ENCODE data around the gene MARS1.
A peak's percentile ranks its signal among the peaks of the same experiment; 100 is the strongest.
"Not testable (repeated sequence)": the region's sequence is repeated elsewhere in the genome, so short reads cannot be mapped to it uniquely, and the experiment has no call there.

Gene MARS1

DNA sequence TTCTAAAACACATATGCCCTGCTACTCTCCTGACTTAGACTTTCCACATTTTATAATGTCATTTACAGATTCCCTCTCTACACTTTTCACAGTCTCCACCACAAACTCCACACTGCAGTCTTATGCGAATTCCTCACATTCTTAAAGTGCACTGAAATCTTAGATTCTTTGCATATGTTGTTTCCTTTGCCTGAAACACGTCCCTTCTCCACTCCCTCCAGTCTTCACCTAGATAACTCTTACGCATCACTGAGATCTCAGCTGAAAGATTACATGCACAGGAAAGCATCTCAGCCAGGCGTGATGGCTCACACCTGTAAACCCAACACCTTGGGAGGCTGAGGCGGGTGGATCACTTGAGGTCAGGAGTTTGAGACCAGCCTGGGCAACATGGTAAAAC, 4.4 kb upstream of the MARS1 start:
- no peak overlapping the region for H3K4me3 ChIP-seq (ENCODE audit: low read depth, low read length)
- H3K9me3 ChIP-seq (ENCODE audit: control insufficient read depth, insufficient read depth, low read length): no peaks in the 10 kb centered on the region
- H3K9ac ChIP-seq (ENCODE audit: low read depth, low read length): no peak overlapping the region
- peaks cover 12% of the 10 kb centered on the region for H3K4me1 ChIP-seq (ENCODE audit: control insufficient read depth, insufficient read depth, low read length)
- H3K27me3 ChIP-seq (ENCODE audit: control insufficient read depth, insufficient read depth, low read length): no peaks in the 10 kb centered on the region
- no peak overlapping the region for H3K27ac ChIP-seq (ENCODE audit: low read depth, low read length)
- H3K36me3 ChIP-seq (ENCODE audit: control insufficient read depth, insufficient read depth, low read length): no peaks in the 10 kb centered on the region

DNA sequence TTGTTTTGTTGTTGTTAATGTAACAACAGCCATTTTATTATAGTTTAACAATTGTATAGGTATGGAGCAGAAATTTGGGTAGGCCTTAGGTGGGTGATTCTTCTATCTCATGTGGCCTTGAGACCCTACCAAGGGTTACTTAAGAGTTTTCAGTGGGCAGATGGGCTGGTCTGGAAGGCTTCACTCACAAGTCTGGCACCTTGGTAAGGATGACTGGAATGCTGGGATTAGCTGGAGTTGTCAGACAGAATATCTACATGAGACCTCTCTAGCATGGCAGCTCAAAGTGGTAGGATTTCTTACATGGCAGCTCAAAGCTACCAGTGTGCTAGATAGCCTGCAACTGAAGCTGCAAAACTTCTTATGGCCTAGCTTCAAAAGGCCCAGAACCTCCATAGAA, 2.2 kb upstream of the MARS1 start:
- H3K27me3 ChIP-seq (ENCODE audit: control insufficient read depth, insufficient read depth, low read length): no peaks in the 10 kb centered on the region
- no peaks in the 10 kb centered on the region for H3K9me3 ChIP-seq (ENCODE audit: control insufficient read depth, insufficient read depth, low read length)
- peaks cover 17% of the 10 kb centered on the region for H3K4me1 ChIP-seq (ENCODE audit: control insufficient read depth, insufficient read depth, low read length)
- no peak overlapping the region for H3K27ac ChIP-seq (ENCODE audit: low read depth, low read length)
- peaks cover 20% of the 10 kb centered on the region for H3K36me3 ChIP-seq (ENCODE audit: control insufficient read depth, insufficient read depth, low read length)
- no peak overlapping the region for H3K9ac ChIP-seq (ENCODE audit: low read depth, low read length)
- no peak overlapping the region for H3K4me3 ChIP-seq (ENCODE audit: low read depth, low read length)

DNA sequence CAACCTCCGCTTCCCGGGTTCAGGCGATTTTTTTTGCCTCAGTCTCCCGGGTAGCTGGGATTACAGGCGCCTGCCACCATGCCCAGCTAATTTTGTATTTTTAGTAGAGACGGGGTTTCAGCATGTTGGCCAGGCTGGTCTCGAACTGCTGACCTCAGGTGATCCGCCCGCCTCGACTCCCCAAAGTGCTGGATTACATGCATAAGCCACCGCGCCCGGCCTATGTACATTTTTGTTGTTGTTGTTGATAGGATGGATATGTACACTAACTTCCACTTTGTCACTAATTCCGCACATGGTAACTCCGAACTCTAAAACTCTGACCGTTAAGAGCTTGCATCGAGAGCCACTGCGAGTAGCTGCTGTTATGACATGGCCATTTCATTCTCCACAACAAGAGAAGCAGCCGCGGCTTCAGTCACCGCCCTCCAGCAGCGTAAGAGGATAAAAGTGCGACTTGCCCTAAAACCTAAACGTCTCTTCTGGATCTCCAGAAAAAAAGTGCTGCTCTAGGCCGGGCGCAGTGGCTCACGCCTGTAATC, 742 bp upstream of the MARS1 start:
- H3K36me3 ChIP-seq (ENCODE audit: control insufficient read depth, insufficient read depth, low read length): peaks cover 32% of the 10 kb centered on the region
- peaks cover 12% of the 10 kb centered on the region; the same call in 1 of the 2 replicates for H3K4me1 ChIP-seq (ENCODE audit: control insufficient read depth, insufficient read depth, low read length)
- no peak overlapping the region for H3K27ac ChIP-seq (ENCODE audit: low read depth, low read length)
- no peaks in the 10 kb centered on the region for H3K9me3 ChIP-seq (ENCODE audit: control insufficient read depth, insufficient read depth, low read length)
- H3K27me3 ChIP-seq (ENCODE audit: control insufficient read depth, insufficient read depth, low read length): no peaks in the 10 kb centered on the region
- H3K4me3 ChIP-seq (ENCODE audit: low read depth, low read length): no peak overlapping the region; the same call in 1 of the 2 replicates
- H3K9ac ChIP-seq (ENCODE audit: low read depth, low read length): no peak overlapping the region

DNA sequence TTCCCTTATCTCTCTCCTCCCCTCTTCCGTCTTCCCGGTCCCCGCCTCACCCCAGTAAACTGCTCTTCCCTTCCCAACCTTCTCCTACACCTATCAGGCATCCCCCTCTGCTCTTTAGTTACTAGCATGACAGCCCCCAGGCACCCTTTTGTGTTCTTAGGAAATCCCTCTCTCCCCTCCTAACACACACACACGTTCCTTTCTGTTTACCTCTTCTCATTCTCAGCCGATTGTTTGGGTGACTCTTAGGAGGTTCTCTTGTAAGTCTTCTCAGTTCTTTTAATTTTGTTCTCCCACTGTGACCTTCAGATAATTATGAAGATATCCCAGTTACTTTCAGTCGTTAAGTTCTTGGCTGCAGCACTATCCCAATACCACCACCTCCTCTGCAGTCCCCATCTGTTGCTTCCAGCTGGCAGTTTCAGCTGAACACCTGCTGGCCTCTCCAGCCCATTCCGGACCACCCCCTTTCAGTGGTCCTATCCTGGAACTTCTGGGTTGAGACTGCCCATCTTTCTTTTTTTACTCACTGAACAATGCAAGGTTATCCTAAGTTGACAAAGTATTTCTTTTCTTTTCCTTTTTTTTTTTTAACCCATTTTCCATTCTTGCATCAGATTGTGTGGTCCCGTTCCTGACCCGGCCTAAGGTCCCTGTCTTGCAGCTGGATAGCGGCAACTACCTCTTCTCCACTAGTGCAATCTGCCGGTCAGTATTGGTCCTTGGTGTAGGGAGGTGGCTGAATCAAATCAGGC, 711 bp downstream of the MARS1 start:
- Histone ChIP-seq H3K9me3 (ENCODE audit: control insufficient read depth, insufficient read depth, low read length) (peaks cover 5% of the 10 kb centered on the region; the same call in 1 of the 2 replicates), H3K4me3 (ENCODE audit: low read depth, low read length) (peak overlapping the region; percentile 91), H3K9ac (ENCODE audit: low read depth, low read length) (peak overlapping the region; percentile 97), H3K4me1 (ENCODE audit: control insufficient read depth, insufficient read depth, low read length) (peaks cover 5% of the 10 kb centered on the region; the same call in 1 of the 2 replicates), H3K27me3 (ENCODE audit: control insufficient read depth, insufficient read depth, low read length) (no peaks in the 10 kb centered on the region), H3K36me3 (ENCODE audit: control insufficient read depth, insufficient read depth, low read length) (peaks cover 41% of the 10 kb centered on the region), H3K27ac (ENCODE audit: low read depth, low read length) (peak overlapping the region; percentile 93)

DNA sequence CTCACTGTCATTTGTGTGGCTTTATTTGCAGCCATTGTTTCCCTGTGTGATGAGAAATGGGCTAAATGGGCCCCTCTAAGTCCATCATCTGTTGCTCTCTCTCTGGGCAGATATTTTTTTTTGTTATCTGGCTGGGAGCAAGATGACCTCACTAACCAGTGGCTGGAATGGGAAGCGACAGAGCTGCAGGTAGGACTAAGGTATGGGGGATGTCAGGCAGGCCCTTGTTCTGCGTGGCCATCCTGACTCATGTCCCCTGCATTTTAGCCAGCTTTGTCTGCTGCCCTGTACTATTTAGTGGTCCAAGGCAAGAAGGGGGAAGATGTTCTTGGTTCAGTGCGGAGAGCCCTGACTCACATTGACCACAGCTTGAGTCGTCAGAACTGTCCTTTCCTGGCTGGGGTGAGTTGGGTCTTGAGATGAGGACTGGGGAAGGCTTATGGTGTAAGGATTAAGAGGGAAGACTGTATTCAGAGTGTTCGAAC, 1.3 kb downstream of the MARS1 start:
- H3K9me3 ChIP-seq (ENCODE audit: control insufficient read depth, insufficient read depth, low read length): peaks cover 5% of the 10 kb centered on the region; the same call in 1 of the 2 replicates
- H3K27ac ChIP-seq (ENCODE audit: low read depth, low read length): no peak overlapping the region
- peaks cover 5% of the 10 kb centered on the region; the same call in 1 of the 2 replicates for H3K4me1 ChIP-seq (ENCODE audit: control insufficient read depth, insufficient read depth, low read length)
- no peaks in the 10 kb centered on the region for H3K27me3 ChIP-seq (ENCODE audit: control insufficient read depth, insufficient read depth, low read length)
- peaks cover 45% of the 10 kb centered on the region for H3K36me3 ChIP-seq (ENCODE audit: control insufficient read depth, insufficient read depth, low read length)
- peak overlapping the region; percentile 97; the same call in 1 of the 2 replicates for H3K9ac ChIP-seq (ENCODE audit: low read depth, low read length)
- H3K4me3 ChIP-seq (ENCODE audit: low read depth, low read length): peak overlapping the region; percentile 91

DNA sequence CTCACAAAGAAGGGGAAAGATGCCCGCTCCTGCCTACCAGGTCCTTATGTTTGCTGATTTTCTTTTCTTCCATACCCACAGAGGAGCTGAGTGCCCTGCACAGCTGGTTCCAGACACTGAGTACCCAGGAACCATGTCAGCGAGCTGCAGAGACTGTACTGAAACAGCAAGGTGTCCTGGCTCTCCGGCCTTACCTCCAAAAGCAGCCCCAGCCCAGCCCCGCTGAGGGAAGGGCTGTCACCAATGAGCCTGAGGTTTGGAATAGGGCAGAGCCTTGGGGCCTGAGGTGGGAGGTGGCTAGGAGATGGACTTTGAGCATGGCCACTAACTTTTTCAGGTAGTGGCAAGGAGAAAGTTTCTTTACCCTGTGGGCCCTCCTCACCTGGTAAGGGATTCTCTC, 2.3 kb downstream of the MARS1 start:
- H3K27ac ChIP-seq (ENCODE audit: low read depth, low read length): no peak overlapping the region
- no peak overlapping the region for H3K9ac ChIP-seq (ENCODE audit: low read depth, low read length)
- no peak overlapping the region for H3K4me3 ChIP-seq (ENCODE audit: low read depth, low read length)
- H3K9me3 ChIP-seq (ENCODE audit: control insufficient read depth, insufficient read depth, low read length): peaks cover 5% of the 10 kb centered on the region; the same call in 1 of the 2 replicates
- peaks cover 5% of the 10 kb centered on the region; the same call in 1 of the 2 replicates for H3K4me1 ChIP-seq (ENCODE audit: control insufficient read depth, insufficient read depth, low read length)
- H3K36me3 ChIP-seq (ENCODE audit: control insufficient read depth, insufficient read depth, low read length): peaks cover 45% of the 10 kb centered on the region
- no peaks in the 10 kb centered on the region for H3K27me3 ChIP-seq (ENCODE audit: control insufficient read depth, insufficient read depth, low read length)

DNA sequence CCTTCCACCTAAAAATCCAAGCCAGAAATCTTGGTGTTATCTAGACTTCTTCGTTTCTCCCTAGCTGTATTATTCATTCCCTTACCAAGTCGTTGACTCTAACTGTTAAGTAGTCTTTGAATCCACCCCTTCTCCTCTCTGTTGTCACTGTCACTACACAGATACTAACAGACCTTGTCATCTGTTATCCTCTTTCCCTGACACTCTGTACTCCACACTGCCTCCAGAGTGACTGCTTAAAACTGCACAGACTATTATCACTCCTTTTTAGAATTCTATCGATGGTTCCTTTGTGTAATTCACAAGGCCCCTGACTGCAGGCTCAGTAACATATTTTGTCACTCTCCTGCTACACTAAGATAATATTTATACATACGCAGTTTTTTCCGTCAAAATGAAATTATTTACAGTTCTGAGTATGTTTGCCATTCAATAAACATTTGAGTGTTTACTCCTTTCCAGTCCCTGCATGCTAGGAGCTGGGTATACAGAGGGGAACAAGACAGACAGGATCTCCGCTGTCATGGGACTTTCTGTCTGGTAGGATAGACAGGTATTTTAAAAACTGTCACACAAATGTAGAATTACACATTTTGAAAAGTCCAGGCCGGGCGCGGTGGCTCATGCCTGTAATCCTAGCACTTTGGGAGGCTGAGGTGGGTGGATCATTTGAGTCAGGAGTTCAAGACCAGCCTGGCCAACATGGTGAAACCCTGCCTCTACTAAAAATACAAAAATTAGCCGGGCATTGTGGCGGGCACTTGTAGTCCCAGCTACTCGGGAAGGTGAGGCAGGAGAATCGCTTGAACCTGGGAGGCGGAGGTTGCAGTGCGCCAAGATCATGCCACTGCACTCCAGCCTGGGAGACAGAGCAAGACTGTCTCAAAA, 3.8 kb downstream of the MARS1 start:
- H3K36me3 ChIP-seq (ENCODE audit: control insufficient read depth, insufficient read depth, low read length): peaks cover 57% of the 10 kb centered on the region
- H3K9ac ChIP-seq (ENCODE audit: low read depth, low read length): no peak overlapping the region
- H3K4me1 ChIP-seq (ENCODE audit: control insufficient read depth, insufficient read depth, low read length): peaks cover 5% of the 10 kb centered on the region; the same call in 1 of the 2 replicates
- H3K9me3 ChIP-seq (ENCODE audit: control insufficient read depth, insufficient read depth, low read length): peaks cover 5% of the 10 kb centered on the region; the same call in 1 of the 2 replicates
- H3K27me3 ChIP-seq (ENCODE audit: control insufficient read depth, insufficient read depth, low read length): no peaks in the 10 kb centered on the region
- H3K4me3 ChIP-seq (ENCODE audit: low read depth, low read length): no peak overlapping the region
- H3K27ac ChIP-seq (ENCODE audit: low read depth, low read length): no peak overlapping the region

DNA sequence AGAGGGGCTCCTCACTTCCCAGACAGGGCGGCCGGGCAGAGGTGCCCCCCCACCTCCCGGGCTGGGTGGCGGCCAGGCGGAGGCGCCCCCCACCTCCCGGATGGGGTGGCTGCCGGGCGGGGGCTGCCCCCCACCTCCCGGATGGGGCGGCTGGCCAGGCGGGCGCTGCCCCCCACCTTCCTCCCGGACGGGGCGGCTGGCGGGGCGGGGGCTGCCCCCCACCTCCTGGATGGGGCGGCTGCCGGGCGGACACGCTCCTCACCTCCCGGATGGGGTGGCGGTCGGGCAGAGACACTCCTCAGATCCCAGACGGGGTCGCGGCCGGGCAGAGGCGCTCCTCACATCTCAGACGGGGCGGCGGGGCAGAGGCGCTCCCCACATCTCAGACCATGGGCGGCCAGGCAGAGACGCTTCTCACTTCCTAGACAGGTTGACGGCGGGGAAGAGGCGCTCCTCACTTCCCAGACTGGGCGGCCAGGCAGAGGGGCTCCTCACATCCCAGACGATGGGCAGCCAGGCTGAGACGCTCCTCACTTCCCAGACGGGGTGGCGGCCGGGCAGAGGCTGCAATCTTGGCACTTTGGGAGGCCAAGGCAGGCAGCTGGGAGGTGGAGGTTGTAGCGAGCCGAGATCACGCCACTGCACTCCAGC, 7.3 kb downstream of the MARS1 start:
- H3K36me3 ChIP-seq (ENCODE audit: control insufficient read depth, insufficient read depth, low read length): peaks cover 73% of the 10 kb centered on the region
- H3K9ac ChIP-seq (ENCODE audit: low read depth, low read length); H3K4me3 ChIP-seq (ENCODE audit: low read depth, low read length); H3K27me3 ChIP-seq (ENCODE audit: control insufficient read depth, insufficient read depth, low read length); H3K9me3 ChIP-seq (ENCODE audit: control insufficient read depth, insufficient read depth, low read length); H3K27ac ChIP-seq (ENCODE audit: low read depth, low read length); H3K4me1 ChIP-seq (ENCODE audit: control insufficient read depth, insufficient read depth, low read length): not testable (repeated sequence)

DNA sequence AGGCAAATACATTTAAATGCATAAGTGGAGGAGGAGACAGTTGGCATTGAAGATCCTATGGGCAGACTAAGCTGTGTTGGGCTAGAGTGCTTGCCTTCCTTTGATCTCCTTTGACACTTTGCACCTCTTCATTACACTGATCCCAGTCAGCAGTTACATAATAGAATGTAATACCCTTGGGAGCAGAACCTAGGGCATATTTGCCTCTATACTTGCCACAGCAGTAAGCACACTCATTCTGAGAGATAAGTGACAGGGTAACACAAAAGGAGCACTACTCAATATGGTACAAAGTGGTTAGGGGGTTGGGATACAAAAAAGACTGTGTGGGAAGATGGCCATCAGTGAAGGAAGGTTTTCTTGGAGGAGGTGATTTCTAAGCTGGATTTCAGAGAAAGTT, 9.0 kb downstream of the MARS1 start:
- peaks cover 5% of the 10 kb centered on the region; the same call in 1 of the 2 replicates for H3K9me3 ChIP-seq (ENCODE audit: control insufficient read depth, insufficient read depth, low read length)
- H3K27ac ChIP-seq (ENCODE audit: low read depth, low read length): no peak overlapping the region
- no peaks in the 10 kb centered on the region for H3K4me1 ChIP-seq (ENCODE audit: control insufficient read depth, insufficient read depth, low read length)
- peaks cover 73% of the 10 kb centered on the region for H3K36me3 ChIP-seq (ENCODE audit: control insufficient read depth, insufficient read depth, low read length)
- H3K4me3 ChIP-seq (ENCODE audit: low read depth, low read length): no peak overlapping the region
- H3K9ac ChIP-seq (ENCODE audit: low read depth, low read length): no peak overlapping the region
- no peaks in the 10 kb centered on the region for H3K27me3 ChIP-seq (ENCODE audit: control insufficient read depth, insufficient read depth, low read length)
